GM12872 (cell line): ENCODE measurements around the gene CNOT10.

Source experiments
- CTCF ChIP-seq: IDR thresholded peaks from 3 replicates; pipeline ENCODE4 v1.5.1; 2011; ENCODE audit warnings: low read depth, mild to moderate bottlenecking, low read length, moderate library complexity; ENCODE audit not compliant: insufficient read depth

The CNOT10 gene

GRCh38 chr3:32813180-32813579, 128.2 kb downstream of the CNOT10 start:
- no peak for TF ChIP-seq CTCF

- no peak for TF ChIP-seq CTCF
Measured at GRCh38 chr3:32814361-32814760, 129.4 kb downstream of the CNOT10 start.

GRCh38 chr3:32815841-32816438, 131.0 kb downstream of the CNOT10 start:
- no peak for TF ChIP-seq CTCF

GRCh38 chr3:32816439-32817256, 131.7 kb downstream of the CNOT10 start:
- no peak for TF ChIP-seq CTCF

GRCh38 chr3:32817257-32817557, 132.2 kb downstream of the CNOT10 start:
- no peak for TF ChIP-seq CTCF

GRCh38 chr3:32817558-32818228, 132.7 kb downstream of the CNOT10 start, which contains the start of gene TRIM71:
Gene TRIM71 (plus strand): TSS chr3:32817997. CDS start chr3:32818081, 84 bp downstream.
- no peak for TF ChIP-seq CTCF

GRCh38 chr3:32818229-32818969, 133.4 kb downstream of the CNOT10 start:
- TF ChIP-seq CTCF: no peak
